Stimulated activated CD4-positive, alpha-beta T cell treated with anti-CD3 and anti-CD28 coated beads, Interleukin-1b, Interleukin-23, amount 100 ng/mL, for 48 hours (primary cell): Measurements from ENCODE around the gene RER1.
"Not testable (repeated sequence)": the region's sequence is repeated elsewhere in the genome, so short reads cannot be mapped to it uniquely, and the experiment has no call there.

Source experiments
- DNase-seq: peaks from one replicate; pipeline ENCODE4 v3.0.0-alpha.2; 2020

RER1 gene

DNA sequence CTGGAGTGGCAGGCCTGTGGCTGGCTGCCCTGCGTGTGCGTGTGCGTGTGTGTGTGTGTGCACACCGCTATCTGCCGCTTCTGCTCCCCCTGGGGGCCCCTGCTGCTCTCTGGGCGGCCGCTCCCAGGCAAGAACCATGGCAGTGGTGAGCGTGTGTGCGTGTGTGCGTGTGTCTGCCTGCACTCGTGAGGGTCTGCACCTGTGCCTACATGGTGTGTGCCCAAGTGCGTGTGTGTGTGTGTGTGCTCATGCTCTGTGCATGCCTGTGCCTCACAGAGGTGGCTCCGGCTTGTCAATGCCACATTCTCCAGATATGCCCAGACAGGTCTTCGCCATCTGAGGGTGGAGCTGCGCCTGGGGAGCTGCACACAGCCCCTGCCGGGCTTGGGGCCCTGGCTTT is 39.5 kb downstream of the RER1 start:
- DNase-seq = no peak

DNA sequence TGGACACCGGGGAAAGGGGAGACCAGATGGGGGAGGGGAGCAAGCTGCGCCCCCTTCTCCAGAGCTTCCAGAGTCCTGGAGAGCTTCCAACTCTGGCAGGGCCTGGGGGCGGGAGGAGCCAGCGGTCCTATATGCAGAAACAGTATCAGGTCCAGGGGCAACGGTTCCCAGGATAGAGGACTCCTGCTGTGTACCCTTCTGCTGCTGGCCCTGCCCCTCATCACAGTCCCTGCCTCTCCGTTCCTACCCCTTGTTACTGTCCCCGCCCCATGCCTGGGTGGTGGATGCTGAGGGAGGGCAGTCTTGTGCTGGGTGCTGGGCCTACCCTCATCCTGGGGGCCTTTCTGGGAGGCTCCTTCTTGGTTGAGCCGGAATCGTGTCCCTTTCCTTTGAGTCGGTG is 39.9 kb downstream of the RER1 start:
- no peak for DNase-seq

GRCh38 chr1:2432441-2432844 is 40.8 kb downstream of the RER1 start:
- no peak for DNase-seq

DNA sequence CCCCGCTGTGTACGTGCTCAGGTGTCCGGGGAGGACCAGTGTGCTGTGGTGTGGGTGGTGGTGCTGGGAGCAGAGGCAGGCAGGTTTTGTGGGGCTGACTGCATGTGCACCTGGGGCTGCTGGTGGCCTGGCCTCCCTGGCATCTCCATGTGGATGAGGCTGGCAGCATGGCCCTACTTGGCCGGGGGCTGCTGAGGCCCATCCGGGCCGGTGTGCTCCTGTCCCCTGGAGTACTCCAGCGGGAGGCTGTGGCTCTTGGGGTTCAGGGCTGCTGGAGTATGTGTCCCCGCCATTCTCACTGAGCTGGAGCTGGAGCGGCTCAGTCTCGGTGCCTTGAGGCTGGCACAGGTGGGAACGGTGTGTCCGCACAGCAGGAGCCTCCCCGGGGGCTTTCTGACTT is 41.6 kb downstream of the RER1 start:
- no peak for DNase-seq

DNA sequence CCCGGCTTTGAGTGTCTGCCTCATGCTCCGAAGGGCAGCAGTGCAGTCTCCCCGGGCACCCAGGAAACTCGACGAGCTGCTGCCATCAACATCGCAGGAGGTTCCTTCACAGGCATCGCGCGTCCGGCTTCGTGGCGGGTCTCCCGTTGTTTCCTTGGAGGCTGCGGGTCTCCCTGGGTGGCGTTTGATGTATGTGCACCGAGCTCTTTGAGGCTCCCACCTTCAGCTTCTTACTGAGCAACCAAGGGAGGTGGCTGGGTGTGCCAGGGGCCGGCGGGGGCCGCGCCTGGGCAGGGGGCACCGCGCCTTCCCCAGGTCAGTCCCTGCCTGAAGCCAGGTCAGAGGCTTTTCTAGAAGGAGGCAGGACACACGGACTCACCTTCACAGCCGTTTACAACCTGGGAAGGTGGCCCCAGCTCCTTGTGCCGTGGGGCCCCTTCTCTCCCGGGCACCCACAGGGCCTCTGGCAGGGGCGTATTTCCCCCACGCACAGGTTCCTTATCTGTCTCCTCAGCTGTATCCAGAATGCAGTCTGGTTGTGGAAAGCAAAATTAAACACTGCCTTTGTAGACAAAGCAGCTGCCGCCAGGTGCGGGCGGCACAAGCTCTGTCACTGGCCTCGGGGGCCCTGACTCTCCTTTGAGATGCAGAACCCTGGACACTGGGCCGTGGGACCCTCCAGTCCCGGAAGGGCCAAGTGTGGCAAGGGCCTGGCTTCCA is 42.5 kb downstream of the RER1 start:
- no peak for DNase-seq

DNA sequence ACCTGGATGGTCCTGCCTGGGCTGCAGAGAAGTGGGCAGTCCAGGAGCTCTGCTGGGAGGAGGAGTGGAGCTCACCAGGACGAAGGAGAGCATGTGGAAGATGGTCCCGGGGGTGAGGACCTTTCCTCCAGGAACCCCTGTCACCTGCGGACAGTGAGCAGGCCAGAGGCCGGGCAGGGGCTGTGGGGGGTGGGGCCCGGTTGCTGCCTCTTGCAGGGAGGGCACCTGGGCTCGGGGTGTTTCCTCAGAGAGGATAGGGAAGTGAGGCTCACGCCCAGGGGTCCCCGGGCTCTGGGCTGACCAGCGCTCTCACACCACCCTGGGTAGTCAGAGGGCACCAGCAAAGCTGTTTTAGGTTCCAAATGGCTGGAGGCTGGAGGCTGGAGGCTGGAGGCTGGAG is 43.5 kb downstream of the RER1 start:
- DNase-seq = no peak

DNA sequence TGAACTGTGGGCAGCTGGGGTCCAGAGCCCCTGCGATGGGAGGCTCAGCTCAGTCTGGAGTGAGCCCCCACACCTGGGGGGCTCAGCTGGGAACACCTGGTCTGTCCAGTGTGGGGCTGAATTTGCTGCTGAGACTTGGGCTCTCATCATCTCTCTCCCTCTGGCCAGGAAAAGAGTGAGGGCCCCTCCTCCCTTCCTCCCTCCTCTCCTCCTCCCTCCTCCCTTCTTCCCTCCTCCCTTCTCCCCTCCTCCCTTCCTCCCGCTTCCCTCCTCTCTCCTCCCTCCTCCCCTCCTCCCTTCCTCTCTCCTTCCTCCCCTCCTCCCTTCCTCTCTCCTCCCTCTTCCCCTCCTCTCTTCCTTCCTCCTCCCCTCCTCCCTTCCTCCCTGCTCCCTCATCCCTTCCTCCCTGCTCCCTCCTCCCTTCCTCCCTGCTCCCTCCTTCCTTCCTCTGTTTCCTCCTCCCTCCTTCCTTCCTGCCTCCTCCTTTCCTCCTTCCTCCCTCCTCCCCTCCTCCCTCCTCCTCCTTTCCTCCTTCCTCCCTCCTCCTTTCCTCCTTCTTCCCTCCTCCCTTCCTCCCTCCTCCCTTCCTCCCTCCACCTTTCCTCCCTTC is 44.2 kb downstream of the RER1 start:
- no peak for DNase-seq

DNA sequence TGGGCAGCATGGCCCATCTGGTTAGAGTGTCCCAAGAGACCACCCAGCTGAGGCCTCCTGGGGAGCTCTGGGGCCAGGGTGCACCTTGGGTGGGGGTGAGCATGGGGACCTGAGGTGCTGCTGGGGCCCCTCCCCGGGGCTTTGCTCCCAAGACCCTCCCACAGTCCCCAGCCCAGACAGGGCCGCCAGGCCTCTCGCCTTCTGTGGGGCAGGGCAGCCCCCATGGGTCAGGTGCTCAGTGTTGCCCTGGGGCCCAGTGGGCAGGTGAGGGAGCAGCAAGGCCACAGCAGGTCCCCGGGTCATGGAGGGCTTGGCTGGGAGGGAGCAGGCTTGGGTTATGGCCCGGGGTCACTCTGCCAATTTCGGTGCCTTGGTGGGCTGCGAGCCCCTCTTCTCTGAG is 45.2 kb downstream of the RER1 start:
- DNase-seq = no peak

DNA sequence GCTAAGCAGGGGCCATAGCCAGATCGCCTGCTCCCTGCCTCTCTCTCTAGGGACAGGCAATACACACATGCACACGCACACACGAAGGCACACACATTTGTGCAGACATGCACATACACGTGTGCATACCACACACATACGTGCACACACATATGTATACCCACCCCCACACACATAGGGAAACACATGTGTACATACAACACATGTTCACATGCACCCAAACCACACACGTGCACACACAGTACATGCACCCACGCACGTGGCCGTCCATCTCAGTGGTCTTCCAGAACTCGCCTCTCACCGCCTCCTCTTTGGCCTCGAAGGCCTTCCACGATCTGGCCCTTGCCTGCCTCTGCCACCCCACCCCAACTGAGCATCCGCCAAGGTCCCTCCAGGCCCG is 46.0 kb downstream of the RER1 start:
- no peak for DNase-seq

DNA sequence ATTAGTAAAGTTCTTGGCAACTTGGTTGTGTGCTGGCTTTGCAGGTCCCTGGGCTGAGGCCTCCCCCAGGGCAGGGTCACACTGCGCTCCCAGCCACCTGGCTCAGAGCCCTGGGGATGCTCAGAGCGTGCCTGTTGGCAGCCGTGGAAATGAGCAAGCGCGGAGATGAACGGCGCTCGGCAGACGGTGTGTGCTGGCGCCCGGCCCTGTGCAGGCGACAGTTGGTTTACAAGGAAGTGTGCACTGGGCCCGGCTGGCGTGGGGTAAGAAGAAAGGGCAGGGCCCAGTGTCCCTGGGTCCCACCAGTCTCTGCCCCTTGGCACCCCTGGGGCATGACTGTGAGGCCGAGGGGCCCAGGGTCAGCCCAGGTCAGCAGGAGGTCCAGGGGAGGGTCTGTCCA is 46.4 kb downstream of the RER1 start:
- DNase-seq = no peak

DNA sequence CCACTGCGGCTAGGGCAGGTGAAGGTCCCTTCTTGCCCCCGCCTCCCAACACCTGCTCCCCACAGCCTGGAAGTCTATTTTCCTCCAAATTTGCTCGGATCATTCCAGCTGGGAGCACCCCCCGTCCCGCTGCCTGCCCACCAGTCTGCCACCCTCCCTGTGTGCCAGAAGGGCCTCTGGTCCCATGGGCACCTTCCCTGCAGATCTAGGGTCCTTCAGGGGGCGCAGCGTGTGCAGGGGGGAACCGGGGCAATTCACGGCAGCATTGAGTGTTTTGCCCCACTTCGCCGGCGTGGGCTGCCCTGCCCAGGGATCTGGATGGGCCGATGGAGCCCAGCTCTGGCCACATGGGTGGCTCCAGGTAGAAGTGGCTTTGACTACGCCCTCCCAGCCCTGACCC is 47.0 kb downstream of the RER1 start:
- DNase-seq = no peak

DNA sequence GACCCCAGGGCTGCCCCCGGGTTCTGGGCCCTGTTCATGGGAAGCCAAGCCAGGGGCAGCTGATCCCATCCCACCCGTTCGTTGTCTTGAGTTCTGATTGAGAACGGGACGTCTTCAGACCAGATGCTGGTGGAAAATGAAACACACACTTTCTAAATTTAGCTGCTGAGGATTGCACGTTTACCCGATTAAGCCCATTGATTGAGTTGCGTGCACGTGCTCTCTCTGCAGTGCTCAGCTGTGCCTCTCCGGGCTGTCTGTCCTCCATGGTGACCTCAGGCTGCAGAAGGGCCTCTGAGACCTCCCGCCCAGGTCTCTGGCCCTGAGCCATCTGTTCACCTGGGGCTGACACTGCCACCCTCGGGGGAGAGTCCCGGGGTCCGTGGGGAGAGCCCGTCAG is 47.7 kb downstream of the RER1 start:
- no peak for DNase-seq

GRCh38 chr1:2440346-2440745 is 48.7 kb downstream of the RER1 start:
- not testable (repeated sequence) for DNase-seq

GRCh38 chr1:2441746-2442145 is 50.1 kb downstream of the RER1 start:
- no peak for DNase-seq

DNA sequence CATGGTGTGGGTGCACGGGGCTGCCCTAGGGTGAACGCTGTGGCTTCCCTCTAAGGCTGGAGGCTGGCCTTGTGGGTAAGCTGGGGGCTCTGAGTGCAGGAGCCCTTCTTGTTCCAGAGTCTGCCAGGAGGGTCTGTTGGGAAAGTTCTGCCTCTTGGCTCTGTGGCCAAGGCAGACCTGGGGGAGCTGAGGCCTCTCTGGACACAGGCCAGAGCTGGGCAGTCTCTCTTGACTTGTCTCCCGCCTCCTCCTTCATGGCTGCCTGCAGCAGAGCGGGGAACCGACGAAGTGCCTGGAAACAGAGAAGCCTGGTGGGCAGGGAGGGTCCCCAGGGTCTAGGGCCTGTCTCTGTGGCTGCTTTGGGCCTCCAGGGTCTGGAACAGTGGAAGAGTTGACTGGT is 51.0 kb downstream of the RER1 start:
- DNase-seq = no peak

- DNase-seq = peak; percentile 14
Observed at GRCh38 chr1:2443277-2444137, 51.9 kb downstream of the RER1 start.

DNA sequence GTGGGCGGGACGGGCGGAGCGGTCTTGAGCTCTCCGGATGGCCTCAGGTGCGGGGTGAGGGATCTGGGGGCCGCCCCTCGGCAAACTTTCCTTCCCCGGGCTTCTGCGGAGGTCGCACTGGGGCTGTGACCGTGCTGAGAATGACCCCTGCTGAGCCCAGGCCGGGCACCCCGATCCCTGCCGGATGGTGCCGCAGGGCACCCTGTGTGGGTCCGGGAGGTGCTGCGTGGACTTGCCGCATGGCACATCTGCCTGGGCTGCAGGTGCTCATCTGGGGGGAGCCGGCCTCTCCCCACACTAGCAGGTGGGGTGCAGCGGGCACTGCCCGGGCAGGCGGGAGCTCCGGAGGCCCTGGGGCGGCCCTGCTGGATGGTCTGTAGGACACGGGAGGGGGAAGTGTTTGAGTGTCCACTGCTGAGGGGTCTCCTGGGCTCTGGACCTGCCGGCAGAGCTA is 52.5 kb downstream of the RER1 start:
- no peak for DNase-seq

DNA sequence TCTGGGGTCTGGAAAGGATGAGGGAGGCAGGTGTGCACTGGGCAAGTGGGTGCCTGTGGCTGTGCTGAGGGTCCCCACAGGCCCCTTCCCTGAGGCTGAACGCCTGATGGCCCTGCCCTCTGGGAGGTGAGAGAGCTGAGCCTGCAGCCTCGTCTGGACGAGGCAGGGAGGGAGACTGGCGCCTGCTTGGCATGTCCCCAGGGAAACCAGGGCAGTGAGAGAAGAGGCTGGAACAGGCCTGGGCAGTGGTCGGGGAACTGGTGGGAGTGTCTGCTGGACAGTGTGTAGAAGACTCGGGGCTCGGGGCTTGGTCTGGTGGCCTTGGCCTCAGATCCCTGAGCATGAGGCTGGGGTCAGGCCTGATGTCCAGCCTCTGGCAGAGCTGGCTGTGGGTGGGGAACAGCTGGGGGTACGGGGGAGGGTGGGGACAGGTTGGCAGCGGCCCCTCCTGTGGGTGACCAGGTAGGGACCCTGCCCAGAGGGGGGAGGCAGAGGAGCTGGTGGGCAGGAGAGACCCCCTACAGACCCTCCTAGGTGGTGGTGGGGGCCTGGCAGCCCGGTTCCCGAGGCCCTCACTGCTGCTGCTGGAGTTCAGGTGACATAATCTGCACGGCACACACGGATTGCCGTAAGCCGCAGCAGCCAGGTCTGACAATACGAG is 53.7 kb downstream of the RER1 start:
- DNase-seq = no peak

GRCh38 chr1:2445823-2446215 is 54.2 kb downstream of the RER1 start:
- no peak for DNase-seq

DNA sequence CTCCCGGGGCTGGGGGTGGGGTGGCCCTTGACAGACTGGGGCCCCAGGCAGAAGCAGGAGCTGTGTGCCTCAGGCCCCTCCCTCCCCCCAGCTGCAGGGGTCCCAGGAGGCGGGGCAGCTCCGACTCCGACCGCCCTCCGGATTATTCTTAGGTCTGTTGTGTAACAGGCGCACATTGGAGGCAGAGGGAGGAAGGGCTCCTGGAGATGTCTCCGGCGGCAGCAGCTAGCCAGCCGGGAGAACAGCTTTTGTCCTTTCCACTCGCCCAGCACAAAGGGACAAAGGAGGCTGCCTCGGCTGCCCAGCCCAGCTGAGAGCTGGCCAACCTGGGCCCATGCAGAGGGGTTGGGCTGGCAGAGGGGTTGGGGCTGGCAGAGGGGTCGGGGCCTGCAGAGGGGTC is 54.8 kb downstream of the RER1 start:
- no peak for DNase-seq

DNA sequence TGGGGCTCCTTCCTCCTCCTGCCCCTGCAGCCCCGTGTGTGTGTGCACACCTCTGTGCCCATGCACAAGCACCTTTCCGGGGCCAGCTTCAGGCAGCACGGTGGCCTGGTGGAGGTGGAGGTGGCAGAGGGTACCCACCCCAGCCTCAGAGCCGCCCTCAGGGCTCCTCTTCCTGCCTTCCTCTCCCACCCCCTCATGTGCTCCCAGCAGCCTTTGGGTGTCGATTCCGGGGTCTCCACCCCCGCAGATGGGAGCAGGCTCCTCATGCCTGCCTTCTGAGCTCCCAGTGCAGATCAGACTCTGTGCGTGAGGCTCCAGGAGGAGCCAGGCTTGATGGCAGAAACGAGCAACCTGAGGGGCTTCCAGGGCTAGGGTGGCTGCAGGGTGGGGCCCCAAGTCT is 55.2 kb downstream of the RER1 start:
- no peak for DNase-seq

DNA sequence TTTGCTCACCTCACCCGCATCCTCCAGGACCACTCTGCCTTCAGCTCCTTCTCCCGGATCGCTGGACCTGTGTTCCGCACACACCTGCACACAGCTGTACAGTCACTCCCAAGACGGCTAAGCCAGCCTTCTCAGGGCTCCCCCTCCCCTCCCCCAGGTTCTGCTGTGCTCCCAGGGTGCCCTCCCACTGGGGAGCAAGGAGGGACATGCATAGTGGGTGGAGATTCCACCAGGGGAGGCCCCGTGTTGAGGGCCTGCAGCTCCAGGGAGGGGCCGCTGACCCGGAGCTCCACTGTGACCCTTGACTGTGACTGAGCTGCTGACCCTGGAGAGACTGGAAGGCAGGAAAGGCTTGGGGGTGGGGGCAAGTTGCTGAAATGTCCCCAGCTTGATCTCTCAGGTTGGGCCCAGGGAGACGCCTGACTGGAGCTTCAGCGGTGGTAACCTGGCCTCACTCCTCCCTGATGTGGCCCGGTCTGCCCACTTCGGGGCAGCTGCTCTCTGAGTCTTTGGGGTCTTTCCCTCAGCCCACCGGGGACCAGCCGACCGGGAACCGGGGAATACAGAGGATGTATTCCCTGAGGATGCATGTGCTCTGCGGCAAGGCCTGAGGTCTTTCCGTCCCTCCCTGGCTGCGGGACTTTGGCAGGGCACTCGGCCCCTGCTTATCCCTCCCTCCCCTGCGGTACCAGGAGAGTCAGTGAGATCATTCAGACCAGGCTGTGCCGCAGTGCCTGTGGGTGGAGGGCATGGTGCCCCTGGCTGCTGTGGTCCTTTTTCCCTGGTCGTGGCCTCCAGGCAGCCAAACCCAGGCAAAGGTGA is 55.8 kb downstream of the RER1 start:
- no peak for DNase-seq

GRCh38 chr1:2448098-2448445 is 56.4 kb downstream of the RER1 start:
- DNase-seq = no peak
